BJ (cell line): Measurements from ENCODE around the gene CIDEA. TPM values are rescaled to one million over a fixed set of nuclear protein-coding genes. Genes with fewer than 3 reads are reported as not detected.

Experiments
- CTCF ChIA-PET: fragments of 350-600 bp; formaldehyde crosslinking; extraction: SDS; loops from one replicate; lab custom pipeline; 2021; ENCODE audit warnings: antibody characterized with exemption, inconsistent platforms; lab: Yijun Ruan, JAX
- POLR2A ChIA-PET: fragments of 300-600 bp; sonication (Branson Sonifier 250); formaldehyde crosslinking; extraction: SDS; loops from one replicate; lab custom pipeline; 2021; ENCODE audit warnings: antibody characterized with exemption; lab: Charles Lee
- DNase-seq: peaks from one replicate; pipeline ENCODE4 v3.0.0-alpha.2; 2011; ENCODE audit warnings: low read depth
- H3K27me3 ChIP-seq: 2 replicates; pipeline ENCODE4 v1.6.0; 2011; ENCODE audit warnings: low read length; ENCODE audit not compliant: control insufficient read depth, insufficient read depth
- H3K36me3 ChIP-seq: 2 replicates; pipeline ENCODE4 v1.5.1; 2011; ENCODE audit warnings: low read length; ENCODE audit not compliant: control insufficient read depth, insufficient read depth
- H3K4me3 ChIP-seq: 2 replicates; pipeline ENCODE4 v1.5.1; 2011; ENCODE audit warnings: low read depth, mild to moderate bottlenecking, control low read depth, low read length
- CTCF ChIP-seq: IDR thresholded peaks from 2 replicates; pipeline ENCODE4 v1.5.1; 2011; ENCODE audit warnings: low read depth, mild to moderate bottlenecking, control low read depth, inconsistent platforms, low read length, moderate library complexity; ENCODE audit not compliant: insufficient read depth
- polyA plus RNA-seq: library from polyadenylated mRNA; depleted of rRNA; stranded (reverse); fragments of >200 nt; gene quantifications from 2 replicates; pipeline ENCODE4 v1.2.3, GENCODE V29; 2011

Gene CIDEA
- polyA plus RNA-seq, 1 experiment = not detected

GRCh38 chr18:12318857-12319256, 64.7 kb downstream of the CIDEA start:
- DNase-seq = no peak
- CTCF ChIA-PET = interaction anchor here (1.1 to 3.3 kb wide), 3 partner anchors 10 to 48 kb away, joined by 3 to 28 read pairs (median 7); no protein-coding TSS in a partner anchor
- POLR2A ChIA-PET = no interaction called here
- peaks cover 13% of the 10 kb centered on the region for H3K36me3 ChIP-seq
- no peaks in the 10 kb centered on the region for H3K27me3 ChIP-seq
- no peak for TF ChIP-seq CTCF
- no peak overlapping the region for H3K4me3 ChIP-seq

GRCh38 chr18:12321333-12321732, 67.2 kb downstream of the CIDEA start:
- no peak for TF ChIP-seq CTCF
- DNase-seq = no peak
- no peak overlapping the region for H3K4me3 ChIP-seq
- H3K36me3 ChIP-seq = peaks cover 23% of the 10 kb centered on the region
- H3K27me3 ChIP-seq = no peaks in the 10 kb centered on the region
- ChIA-PET POLR2A (interaction anchor here (0.6 kb wide), 1 partner anchor 39 kb away, joined by 3 read pairs; no protein-coding TSS in a partner anchor), CTCF (interaction anchor here (1.8 kb wide), 1 partner anchor 50 kb away, joined by 6 read pairs; no protein-coding TSS in a partner anchor)

DNA sequence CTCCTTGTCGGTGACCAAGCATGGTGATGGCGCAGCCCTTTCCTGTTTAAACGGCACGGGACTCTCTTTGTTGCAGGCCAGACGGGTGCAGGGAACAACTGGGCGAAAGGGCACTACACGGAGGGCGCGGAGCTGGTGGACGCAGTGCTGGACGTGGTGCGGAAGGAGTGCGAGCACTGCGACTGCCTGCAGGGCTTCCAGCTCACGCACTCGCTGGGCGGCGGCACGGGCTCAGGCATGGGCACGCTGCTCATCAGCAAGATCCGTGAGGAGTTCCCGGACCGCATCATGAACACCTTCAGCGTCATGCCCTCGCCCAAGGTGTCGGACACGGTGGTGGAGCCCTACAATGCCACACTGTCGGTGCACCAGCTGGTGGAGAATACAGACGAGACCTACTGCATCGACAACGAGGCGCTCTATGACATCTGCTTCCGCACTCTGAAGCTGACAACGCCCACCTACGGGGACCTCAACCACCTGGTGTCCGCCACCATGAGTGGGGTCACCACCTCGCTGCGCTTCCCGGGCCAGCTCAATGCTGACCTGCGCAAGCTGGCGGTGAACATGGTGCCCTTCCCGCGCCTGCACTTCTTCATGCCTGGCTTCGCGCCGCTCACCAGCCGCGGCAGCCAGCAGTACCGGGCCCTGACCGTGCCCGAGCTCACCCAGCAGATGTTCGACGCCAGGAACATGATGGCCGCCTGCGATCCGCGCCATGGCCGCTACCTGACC, 71.0 kb downstream of the CIDEA start:
- DNase-seq = no peak
- H3K36me3 ChIP-seq = peaks cover 28% of the 10 kb centered on the region
- no peak for TF ChIP-seq CTCF
- POLR2A ChIA-PET = no interaction called here
- no peaks in the 10 kb centered on the region for H3K27me3 ChIP-seq
- H3K4me3 ChIP-seq = no peak overlapping the region
- CTCF ChIA-PET = interaction anchor here (0.8 kb wide), 1 partner anchor 11 kb away, joined by 4 read pairs; no protein-coding TSS in a partner anchor

DNA sequence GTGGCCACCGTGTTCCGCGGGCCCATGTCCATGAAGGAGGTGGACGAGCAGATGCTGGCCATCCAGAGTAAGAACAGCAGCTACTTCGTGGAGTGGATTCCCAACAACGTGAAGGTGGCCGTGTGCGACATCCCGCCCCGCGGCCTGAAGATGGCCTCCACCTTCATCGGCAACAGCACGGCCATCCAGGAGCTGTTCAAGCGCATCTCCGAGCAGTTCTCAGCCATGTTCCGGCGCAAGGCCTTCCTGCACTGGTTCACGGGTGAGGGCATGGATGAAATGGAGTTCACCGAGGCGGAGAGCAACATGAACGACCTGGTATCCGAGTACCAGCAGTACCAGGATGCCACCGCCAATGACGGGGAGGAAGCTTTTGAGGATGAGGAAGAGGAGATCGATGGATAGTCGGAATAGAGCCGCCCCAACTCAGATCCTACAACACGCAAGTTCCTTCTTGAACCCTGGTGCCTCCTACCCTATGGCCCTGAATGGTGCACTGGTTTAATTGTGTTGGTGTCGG, 71.6 kb downstream of the CIDEA start:
- no peak for DNase-seq
- no peaks in the 10 kb centered on the region for H3K27me3 ChIP-seq
- TF ChIP-seq CTCF = no peak
- H3K4me3 ChIP-seq = no peak overlapping the region
- ChIA-PET POLR2A (no interaction called here), CTCF (no interaction called here)
- H3K36me3 ChIP-seq = peaks cover 26% of the 10 kb centered on the region

GRCh38 chr18:12326711-12327460, 72.7 kb downstream of the CIDEA start:
- H3K27me3 ChIP-seq = no peaks in the 10 kb centered on the region
- TF ChIP-seq CTCF = no peak
- ChIA-PET POLR2A (no interaction called here), CTCF (interaction anchor here (1.5 to 2.0 kb wide), 8 partner anchors 12 to 55 kb away, joined by 4 to 21 read pairs (median 9); no protein-coding TSS in a partner anchor)
- no peak for DNase-seq
- no peak overlapping the region for H3K4me3 ChIP-seq
- peaks cover 25% of the 10 kb centered on the region for H3K36me3 ChIP-seq
